Inflammatory macrophage treated with lipopolysaccharide for 4 hours (primary cell): Measurements from ENCODE around the gene POGLUT2.

Experiments
- DNase-seq: peaks from one replicate; pipeline ENCODE4 v3.0.0-alpha.2; 2020

The POGLUT2 gene

GRCh38 chr13:102761071-102761470, 37.7 kb downstream of the POGLUT2 start:
- no peak for DNase-seq

GRCh38 chr13:102758842-102759241, 39.9 kb downstream of the POGLUT2 start:
- no peak for DNase-seq

GRCh38 chr13:102757006-102757405, 41.8 kb downstream of the POGLUT2 start:
- no peak for DNase-seq

GRCh38 chr13:102751886-102752285, 46.9 kb downstream of the POGLUT2 start:
- DNase-seq: no peak

GRCh38 chr13:102742506-102742905, 56.3 kb downstream of the POGLUT2 start:
- DNase-seq: no peak

GRCh38 chr13:102742101-102742500, 56.7 kb downstream of the POGLUT2 start:
- DNase-seq: no peak
